AG10803 (cell line): ENCODE results near the gene FGF16.
A peak's percentile ranks its signal among the peaks of the same experiment; 100 is the strongest.
"Not testable (repeated sequence)": the region's sequence is repeated elsewhere in the genome, so short reads cannot be mapped to it uniquely, and the experiment has no call there.

Experiments
- DNase-seq: peaks from one replicate; pipeline ENCODE4 v3.0.0; 2010; ENCODE audit warnings: low read depth
- H3K4me3 ChIP-seq: 2 replicates; pipeline ENCODE4 v1.5.1; 2011; ENCODE audit warnings: mild to moderate bottlenecking, low read length, control low read depth
- CTCF ChIP-seq: conservative IDR thresholded peaks from 2 replicates; pipeline ENCODE4 v1.5.1; 2011; ENCODE audit warnings: mild to moderate bottlenecking, low read length, control low read depth, inconsistent platforms

The FGF16 gene

DNA sequence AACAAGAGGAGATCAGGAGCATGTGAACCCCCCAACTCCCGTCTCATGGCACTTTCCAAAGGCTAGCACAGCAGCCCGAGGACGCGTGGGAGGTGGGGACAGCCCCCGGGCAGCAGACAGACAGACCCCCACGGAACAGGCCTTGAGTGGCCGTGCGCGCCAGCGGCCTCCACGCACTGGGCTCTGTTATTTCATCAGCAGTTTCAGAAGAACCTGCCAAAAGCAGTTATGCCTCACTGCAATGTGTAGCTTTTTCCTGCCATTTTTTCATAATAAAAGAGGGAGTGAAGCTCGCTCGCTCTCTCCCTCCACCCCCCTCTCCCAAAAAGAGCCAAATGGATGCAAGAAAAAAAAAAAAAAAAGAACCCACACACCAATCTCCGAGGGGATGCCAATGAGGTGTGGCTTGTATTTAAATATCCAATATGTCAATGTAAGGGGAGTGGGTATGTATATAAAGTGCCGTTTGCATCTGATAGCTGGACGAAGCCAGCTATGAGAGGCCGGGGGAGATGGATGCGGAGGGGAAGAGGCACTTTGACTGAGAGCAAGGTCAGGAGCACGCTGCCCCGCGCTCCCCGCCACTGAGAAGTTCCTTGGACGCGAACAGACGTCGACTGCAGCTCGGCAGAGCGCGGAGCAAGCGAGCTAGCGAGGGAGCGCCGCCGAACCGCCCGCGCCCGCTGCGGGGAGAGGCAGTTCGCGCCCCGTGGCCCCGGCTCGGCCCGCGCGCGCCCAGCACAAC is at the start of gene FGF16:
Gene FGF16, plus strand, starts transcription at position 482 of the 745 bp plus-strand sequence. CDS start 286 bp downstream, outside the sequence.
- H3K4me3 ChIP-seq: peak within 1 kb of the TSS; percentile 42
- TF ChIP-seq CTCF: no peak
- peak; percentile 24 for DNase-seq

- TF ChIP-seq CTCF: no peak
These were observed 48.7 kb upstream of the FGF16 start for GRCh38 chrX:77398330-77398954.

DNA sequence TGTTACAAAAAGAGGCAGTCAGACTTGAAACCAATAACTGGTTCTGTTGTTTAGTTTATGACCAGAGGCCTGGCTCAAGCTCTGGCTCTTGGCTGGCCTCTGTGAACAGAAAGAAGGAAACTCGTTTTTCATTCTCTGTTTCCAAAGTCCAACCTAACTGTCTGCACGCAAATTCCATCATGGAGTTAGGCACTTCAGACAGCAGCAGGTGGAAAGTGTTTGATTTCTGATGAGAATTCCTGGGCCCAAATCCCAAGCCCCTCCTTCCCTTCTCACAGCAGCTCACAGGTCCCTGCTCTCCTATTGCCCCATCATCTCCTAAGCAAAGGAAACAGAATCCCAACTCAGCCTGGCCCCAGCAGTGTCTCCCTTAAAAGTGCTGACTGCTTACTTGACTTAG is 42.8 kb upstream of the FGF16 start:
- TF ChIP-seq CTCF: no peak
- H3K4me3 ChIP-seq: no peak overlapping the region
- no peak for DNase-seq

More at GRCh38 chrX:77398330-77398954, 48.7 kb upstream of the FGF16 start:
- no peak overlapping the region for H3K4me3 ChIP-seq
- peak; percentile 66 for DNase-seq

GRCh38 chrX:77407821-77408220 is 39.4 kb upstream of the FGF16 start:
- not testable (repeated sequence) for H3K4me3 ChIP-seq, DNase-seq

DNA sequence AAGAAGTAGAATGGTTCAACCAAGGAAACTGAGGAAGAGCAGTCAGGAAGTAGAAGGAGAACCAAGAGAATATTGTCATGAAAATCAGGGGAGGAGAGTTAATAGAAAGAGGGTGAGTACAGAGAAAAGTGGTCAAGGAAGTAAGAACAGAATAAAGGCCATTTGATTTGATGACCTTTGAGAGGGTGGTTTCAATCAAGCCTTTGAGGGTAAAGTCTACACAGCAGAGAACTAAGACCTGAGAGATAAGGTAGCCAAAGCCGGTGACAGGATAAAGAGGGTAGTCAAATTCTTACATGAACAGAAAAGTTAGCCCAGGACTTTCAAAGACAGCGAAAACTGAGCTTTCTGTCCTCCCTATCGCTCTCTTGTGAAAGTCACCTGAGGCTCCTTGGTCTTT is 34.6 kb upstream of the FGF16 start:
- DNase-seq: no peak
- TF ChIP-seq CTCF: no peak
- no peak overlapping the region for H3K4me3 ChIP-seq

- TF ChIP-seq CTCF: no peak; the same call in 1 of the 2 replicates
- no peak for DNase-seq
- no peak overlapping the region for H3K4me3 ChIP-seq
These were observed 32.0 kb upstream of the FGF16 start for GRCh38 chrX:77415161-77415560.

GRCh38 chrX:77415882-77416281 is 31.3 kb upstream of the FGF16 start:
- H3K4me3 ChIP-seq: no peak overlapping the region
- DNase-seq: no peak
- no peak for TF ChIP-seq CTCF
